ENCODE results near the gene EIF3B. TPM values are rescaled to one million over a fixed set of nuclear protein-coding genes. Genes with fewer than 3 reads are reported as not detected.
A peak's percentile ranks its signal among the peaks of the same experiment; 100 is the strongest.

EIF3B gene
- total RNA-seq, 1 donor from 2014 or later = 213 TPM

GRCh38 chr7:2354939-2355704, 495 bp downstream of the EIF3B start:
- peaks cover 6% of the 10 kb centered on the region for H3K36me3 ChIP-seq (ENCODE audit: insufficient read depth, low read length)
- no peaks in the 10 kb centered on the region for H3K27me3 ChIP-seq (ENCODE audit: insufficient read depth, low read length)
- H3K27ac ChIP-seq (ENCODE audit: low read depth, low read length) = peak overlapping the region; percentile 100
- peak overlapping the region; percentile 81 for H3K4me3 ChIP-seq (ENCODE audit: insufficient read depth, low read depth, low read length)
- H3K36me3 Mint-ChIP-seq (ENCODE audit: low read depth, unreplicated experiment) = peaks cover 3% of the 10 kb centered on the region
- H4K20me1 ChIP-seq (ENCODE audit: insufficient read depth, low read length) = peaks cover 51% of the 10 kb centered on the region
- H3K4me2 ChIP-seq (ENCODE audit: low read length) = peak overlapping the region; percentile 89
- H3K9me3 ChIP-seq (ENCODE audit: insufficient read depth, low read depth, low read length) = no peaks in the 10 kb centered on the region
- peaks cover 9% of the 10 kb centered on the region for H3K4me1 Mint-ChIP-seq (ENCODE audit: low read depth, unreplicated experiment)
- DNase-seq (ENCODE audit: low read depth) (no peak), FAIRE-seq (no peak)
- H3K79me2 ChIP-seq (ENCODE audit: insufficient read depth, low read length) = peaks cover 59% of the 10 kb centered on the region
- H3K27ac Mint-ChIP-seq (ENCODE audit: unreplicated experiment) = peak overlapping the region; percentile 83
- peaks cover 13% of the 10 kb centered on the region for H3K4me1 ChIP-seq (ENCODE audit: insufficient read depth, low read length)
- no peak for TF ChIP-seq EZH2 (IDR thresholded peaks at IDR 0.05; ENCODE audit: insufficient read depth, low read length)
- TF ChIP-seq, protein P1, sequence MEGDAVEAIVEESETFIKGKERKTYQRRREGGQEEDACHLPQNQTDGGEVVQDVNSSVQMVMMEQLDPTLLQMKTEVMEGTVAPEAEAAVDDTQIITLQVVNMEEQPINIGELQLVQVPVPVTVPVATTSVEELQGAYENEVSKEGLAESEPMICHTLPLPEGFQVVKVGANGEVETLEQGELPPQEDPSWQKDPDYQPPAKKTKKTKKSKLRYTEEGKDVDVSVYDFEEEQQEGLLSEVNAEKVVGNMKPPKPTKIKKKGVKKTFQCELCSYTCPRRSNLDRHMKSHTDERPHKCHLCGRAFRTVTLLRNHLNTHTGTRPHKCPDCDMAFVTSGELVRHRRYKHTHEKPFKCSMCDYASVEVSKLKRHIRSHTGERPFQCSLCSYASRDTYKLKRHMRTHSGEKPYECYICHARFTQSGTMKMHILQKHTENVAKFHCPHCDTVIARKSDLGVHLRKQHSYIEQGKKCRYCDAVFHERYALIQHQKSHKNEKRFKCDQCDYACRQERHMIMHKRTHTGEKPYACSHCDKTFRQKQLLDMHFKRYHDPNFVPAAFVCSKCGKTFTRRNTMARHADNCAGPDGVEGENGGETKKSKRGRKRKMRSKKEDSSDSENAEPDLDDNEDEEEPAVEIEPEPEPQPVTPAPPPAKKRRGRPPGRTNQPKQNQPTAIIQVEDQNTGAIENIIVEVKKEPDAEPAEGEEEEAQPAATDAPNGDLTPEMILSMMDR (IDR thresholded peaks at IDR 0.05; ENCODE audit: insufficient read depth, low read depth, low read length) = no peak
- H3K27me3 Mint-ChIP-seq (ENCODE audit: low read depth, unreplicated experiment) = no peaks in the 10 kb centered on the region
- peak overlapping the region; percentile 94 for H3K4me3 Mint-ChIP-seq (ENCODE audit: unreplicated experiment)
- H3K9me3 Mint-ChIP-seq (ENCODE audit: unreplicated experiment) = no peaks in the 10 kb centered on the region
- peak overlapping the region; percentile 99 for H3K9ac ChIP-seq (ENCODE audit: low read length)
- H2AFZ ChIP-seq (ENCODE audit: low read depth, low read length) = peak overlapping the region; percentile 96

GRCh38 chr7:2355705-2356008, 1.0 kb downstream of the EIF3B start:
- no peak for TF ChIP-seq EZH2 (IDR thresholded peaks at IDR 0.05; ENCODE audit: insufficient read depth, low read length)
- TF ChIP-seq, protein P1 (IDR thresholded peaks at IDR 0.05; ENCODE audit: insufficient read depth, low read depth, low read length) = no peak
- H3K36me3 ChIP-seq (ENCODE audit: insufficient read depth, low read length) = peaks cover 8% of the 10 kb centered on the region
- H3K27me3 Mint-ChIP-seq (ENCODE audit: low read depth, unreplicated experiment) = no peaks in the 10 kb centered on the region
- no peak overlapping the region for H2AFZ ChIP-seq (ENCODE audit: low read depth, low read length)
- no peak for FAIRE-seq
- H3K27ac ChIP-seq (ENCODE audit: low read depth, low read length) = peak overlapping the region; percentile 100
- H3K4me3 ChIP-seq (ENCODE audit: insufficient read depth, low read depth, low read length) = peak overlapping the region; percentile 81
- H3K79me2 ChIP-seq (ENCODE audit: insufficient read depth, low read length) = peaks cover 64% of the 10 kb centered on the region
- no peaks in the 10 kb centered on the region for H3K9me3 Mint-ChIP-seq (ENCODE audit: unreplicated experiment)
- peaks cover 15% of the 10 kb centered on the region for H3K4me1 ChIP-seq (ENCODE audit: insufficient read depth, low read length)
- no peaks in the 10 kb centered on the region for H3K27me3 ChIP-seq (ENCODE audit: insufficient read depth, low read length)
- peak overlapping the region; percentile 94 for H3K4me3 Mint-ChIP-seq (ENCODE audit: unreplicated experiment)
- H3K36me3 Mint-ChIP-seq (ENCODE audit: low read depth, unreplicated experiment) = peaks cover 3% of the 10 kb centered on the region
- H3K4me1 Mint-ChIP-seq (ENCODE audit: low read depth, unreplicated experiment) = peaks cover 15% of the 10 kb centered on the region
- H3K9ac ChIP-seq (ENCODE audit: low read length) = peak overlapping the region; percentile 99
- peaks cover 56% of the 10 kb centered on the region for H4K20me1 ChIP-seq (ENCODE audit: insufficient read depth, low read length)
- peak overlapping the region; percentile 89 for H3K4me2 ChIP-seq (ENCODE audit: low read length)
- no peaks in the 10 kb centered on the region for H3K9me3 ChIP-seq (ENCODE audit: insufficient read depth, low read depth, low read length)
- no peak for DNase-seq (ENCODE audit: low read depth)
- peak overlapping the region; percentile 83 for H3K27ac Mint-ChIP-seq (ENCODE audit: unreplicated experiment)

GRCh38 chr7:2357165-2357564, 2.5 kb downstream of the EIF3B start:
- Histone ChIP-seq H3K27me3 (ENCODE audit: insufficient read depth, low read length) (no peaks in the 10 kb centered on the region), H2AFZ (ENCODE audit: low read depth, low read length) (no peak overlapping the region), H3K36me3 (ENCODE audit: insufficient read depth, low read length) (peaks cover 16% of the 10 kb centered on the region), H3K4me3 (ENCODE audit: insufficient read depth, low read depth, low read length) (no peak overlapping the region), H4K20me1 (ENCODE audit: insufficient read depth, low read length) (peaks cover 68% of the 10 kb centered on the region), H3K4me2 (ENCODE audit: low read length) (peak overlapping the region; percentile 89), H3K79me2 (ENCODE audit: insufficient read depth, low read length) (peaks cover 73% of the 10 kb centered on the region), H3K9me3 (ENCODE audit: insufficient read depth, low read depth, low read length) (no peaks in the 10 kb centered on the region), H3K4me1 (ENCODE audit: insufficient read depth, low read length) (peaks cover 17% of the 10 kb centered on the region), H3K27ac (ENCODE audit: low read depth, low read length) (no peak overlapping the region), H3K9ac (ENCODE audit: low read length) (no peak overlapping the region)
- Mint-ChIP-seq H3K27ac (ENCODE audit: unreplicated experiment) (no peak overlapping the region), H3K27me3 (ENCODE audit: low read depth, unreplicated experiment) (no peaks in the 10 kb centered on the region), H3K4me1 (ENCODE audit: low read depth, unreplicated experiment) (peaks cover 17% of the 10 kb centered on the region), H3K36me3 (ENCODE audit: low read depth, unreplicated experiment) (peaks cover 2% of the 10 kb centered on the region), H3K4me3 (ENCODE audit: unreplicated experiment) (peak overlapping the region; percentile 94), H3K9me3 (ENCODE audit: unreplicated experiment) (no peaks in the 10 kb centered on the region)
- TF ChIP-seq EZH2 (IDR thresholded peaks at IDR 0.05; ENCODE audit: insufficient read depth, low read length) = no peak
- TF ChIP-seq, protein P1 (IDR thresholded peaks at IDR 0.05; ENCODE audit: insufficient read depth, low read depth, low read length) = no peak
- no peak for DNase-seq (ENCODE audit: low read depth)
- FAIRE-seq = no peak
